ENCODE results near the gene SEC22C.

GRCh38 chr3:42545284-42545900 is 36.4 kb downstream of the SEC22C start:
- TF ChIP-seq CTCF (IDR thresholded peaks at IDR 0.05) (no peak), POLR2A (IDR thresholded peaks at IDR 0.05) (no peak), POLR2AphosphoS5 (IDR thresholded peaks at IDR 0.05) (no peak)
